ENCODE measurements around the gene LYRM4.

DNA sequence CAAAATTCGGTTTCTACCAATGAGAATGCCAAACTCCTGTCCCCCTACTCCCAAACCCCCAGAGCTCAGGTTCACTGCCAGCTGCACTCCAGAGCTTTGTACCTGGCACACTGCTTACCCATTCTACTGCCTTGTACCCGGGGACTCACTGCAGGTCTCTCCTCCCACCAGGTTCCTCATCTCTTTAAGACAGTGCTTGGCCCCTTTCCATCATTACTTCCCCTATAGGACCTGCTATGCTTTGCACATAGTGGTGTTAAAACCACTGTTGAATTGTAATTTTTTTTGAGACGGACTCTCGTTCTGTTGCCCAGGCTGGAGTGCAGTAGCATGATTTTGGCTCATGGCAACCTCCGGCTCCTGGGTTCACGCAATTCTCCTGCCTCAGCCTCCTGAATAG is 25.9 kb downstream of the LYRM4 start:
- TF ChIP-seq POLR2A (IDR thresholded peaks at IDR 0.05; ENCODE audit: low read length) (no peak), GATA1 (IDR thresholded peaks at IDR 0.05; ENCODE audit: low read depth, low read length) (no peak)

Data from erythroblast (primary cell).